DMS 273 (cell line): ENCODE measurements around the gene RALGPS1.

Experiments
- DNase-seq: peaks from one replicate; lab custom pipeline; 2025; ENCODE audit not compliant: unreplicated experiment; lab: John Stamatoyannopoulos, UW

Gene RALGPS1

DNA sequence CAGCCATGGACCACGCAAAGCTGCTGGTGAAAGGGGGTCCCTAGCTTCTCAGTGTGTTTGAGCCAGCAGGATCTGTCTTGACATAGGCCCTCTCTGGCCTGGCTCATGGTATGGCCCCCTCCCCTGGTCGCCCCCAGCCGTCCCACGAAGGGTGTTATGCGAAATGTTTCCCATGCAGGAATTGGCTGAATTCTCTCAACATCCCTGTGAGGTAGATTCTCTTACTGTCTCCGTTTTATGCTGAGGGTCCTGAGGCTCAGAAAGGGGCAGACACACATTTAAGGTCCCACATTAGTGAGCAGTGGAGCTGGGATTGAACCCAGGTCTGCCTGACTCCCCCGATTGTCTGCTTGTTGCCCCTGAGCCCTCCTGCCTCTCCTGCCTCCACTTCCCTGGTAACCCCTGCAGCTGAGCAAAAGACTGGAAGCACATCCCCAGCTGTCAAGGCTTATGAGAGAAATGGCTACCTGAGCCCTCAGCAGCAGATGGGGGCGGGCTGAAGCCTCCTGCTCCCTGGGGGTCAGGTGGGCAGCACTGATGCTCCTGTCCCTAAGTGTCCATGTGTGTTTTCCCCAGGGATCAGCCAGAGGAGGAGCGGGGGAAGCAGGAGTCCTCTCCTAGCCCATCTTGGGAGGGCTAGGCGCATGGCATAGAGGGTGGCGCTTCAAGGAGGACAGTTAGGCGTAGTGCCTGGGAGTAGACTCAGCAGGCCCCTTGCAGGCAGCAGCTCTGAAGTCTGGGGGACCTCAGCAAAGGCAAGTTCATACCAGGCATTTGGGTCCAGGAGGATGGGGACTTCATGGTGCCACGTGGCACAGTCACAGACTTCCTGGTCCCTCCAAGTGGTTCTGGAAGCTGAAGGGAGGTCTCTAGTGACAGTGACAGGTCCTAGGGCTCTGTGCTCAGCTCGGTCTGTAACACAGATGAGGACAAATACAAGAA, 301.0 kb downstream of the RALGPS1 start:
- no peak for DNase-seq

DNA sequence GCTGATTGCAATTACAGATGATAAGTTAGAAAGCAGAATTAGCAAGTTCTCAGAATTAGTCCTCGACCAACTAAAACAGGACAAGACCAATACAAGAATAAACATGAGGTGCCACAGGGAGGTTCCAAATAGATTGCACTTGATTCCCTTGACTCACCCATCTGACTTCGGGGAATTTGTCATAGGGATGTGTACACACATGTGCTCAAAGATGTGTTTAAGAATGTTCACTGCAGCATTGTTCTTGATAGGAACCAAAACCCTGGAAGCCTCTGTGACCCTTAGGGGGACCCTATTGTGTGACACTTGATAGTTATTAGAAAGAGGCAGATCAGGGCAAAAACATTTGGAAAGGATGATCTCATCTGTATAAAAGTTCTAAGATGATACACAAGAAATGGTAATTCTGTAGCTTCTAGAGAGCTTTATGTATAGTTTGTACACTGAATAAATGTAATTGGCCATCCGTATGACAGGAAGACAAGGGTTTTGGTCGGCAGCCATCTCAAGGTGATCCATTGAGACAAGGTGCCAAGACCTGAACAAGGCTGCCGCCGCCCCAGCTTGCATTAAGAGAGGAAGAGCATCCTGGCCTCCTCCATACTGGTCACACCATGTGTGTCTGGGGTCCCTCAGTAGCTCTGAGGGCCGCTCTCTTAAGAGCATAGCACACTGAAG, 301.8 kb downstream of the RALGPS1 start:
- DNase-seq: no peak

DNA sequence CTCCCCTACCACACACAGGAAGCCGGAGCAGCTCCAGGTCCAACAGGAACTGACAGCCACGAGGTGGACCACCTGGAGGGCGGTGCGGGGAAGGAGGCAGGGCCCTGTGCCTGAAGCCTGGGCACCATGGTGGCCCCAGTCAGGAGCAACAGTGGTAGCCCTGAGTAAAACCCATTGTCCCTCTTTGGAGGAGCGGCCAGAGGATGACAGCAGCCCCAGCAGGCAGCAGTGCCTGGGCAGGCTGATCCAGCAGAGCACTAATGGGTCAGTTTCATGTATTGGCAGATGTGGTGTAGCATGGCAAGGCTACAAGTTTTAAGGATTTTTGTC, 302.3 kb downstream of the RALGPS1 start:
- no peak for DNase-seq

DNA sequence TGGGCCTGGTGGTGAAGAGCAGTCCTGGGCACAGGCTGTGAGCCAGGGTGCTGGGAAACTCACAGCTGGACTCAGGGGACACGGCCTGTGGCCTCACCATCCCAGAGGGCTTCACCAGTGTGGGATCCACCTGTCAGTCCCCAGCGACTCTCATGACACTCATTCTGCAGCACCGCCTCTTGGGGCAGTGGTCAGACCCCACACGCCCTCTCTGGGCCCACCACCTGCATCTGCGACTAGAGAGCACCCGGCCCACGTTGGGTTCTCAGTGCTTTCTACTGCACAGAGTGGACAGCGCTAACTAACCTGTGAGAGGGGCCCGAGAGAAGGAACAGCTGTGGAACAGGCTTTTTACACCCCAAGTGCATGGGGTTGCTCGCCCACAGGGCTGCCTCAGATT, 304.2 kb downstream of the RALGPS1 start:
- no peak for DNase-seq

DNA sequence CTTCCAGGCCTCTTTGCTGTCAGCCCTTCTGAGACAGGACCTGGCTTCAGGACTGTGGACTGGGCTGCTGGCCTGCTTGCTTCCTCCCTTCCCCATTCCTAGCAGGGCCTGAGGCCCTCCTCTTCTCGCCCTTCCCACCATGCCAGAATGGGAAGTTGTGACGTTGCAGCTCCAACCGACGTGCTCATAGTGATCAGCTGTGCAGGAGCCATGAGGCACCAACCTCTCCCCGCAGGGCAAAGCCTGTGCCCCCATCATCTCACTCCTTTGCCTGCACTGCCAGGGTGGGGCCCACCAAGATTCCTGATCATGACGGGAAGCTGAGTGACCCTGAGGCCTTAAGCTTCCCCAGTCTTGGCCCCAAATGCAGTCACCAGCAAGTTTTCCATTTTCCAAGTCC, 304.9 kb downstream of the RALGPS1 start:
- no peak for DNase-seq

DNA sequence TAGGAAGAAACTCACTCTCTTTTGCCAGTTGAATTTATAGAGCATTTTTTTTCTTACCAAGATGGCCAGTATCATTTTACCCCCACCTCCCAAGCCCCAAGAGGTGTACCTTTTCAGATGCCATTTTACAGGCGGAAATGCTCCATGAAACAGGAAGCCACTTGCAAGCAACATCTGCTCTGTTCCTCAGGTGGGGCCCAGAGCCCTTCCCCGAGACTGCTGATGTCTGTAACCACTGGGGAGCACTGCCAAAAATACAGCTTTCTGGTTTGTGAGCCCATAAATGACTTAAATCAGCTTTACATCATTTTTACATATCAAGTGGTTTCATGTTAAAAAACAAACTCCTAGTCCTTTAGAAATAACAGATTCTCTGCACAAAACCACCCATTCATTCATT, 307.1 kb downstream of the RALGPS1 start:
- no peak for DNase-seq

DNA sequence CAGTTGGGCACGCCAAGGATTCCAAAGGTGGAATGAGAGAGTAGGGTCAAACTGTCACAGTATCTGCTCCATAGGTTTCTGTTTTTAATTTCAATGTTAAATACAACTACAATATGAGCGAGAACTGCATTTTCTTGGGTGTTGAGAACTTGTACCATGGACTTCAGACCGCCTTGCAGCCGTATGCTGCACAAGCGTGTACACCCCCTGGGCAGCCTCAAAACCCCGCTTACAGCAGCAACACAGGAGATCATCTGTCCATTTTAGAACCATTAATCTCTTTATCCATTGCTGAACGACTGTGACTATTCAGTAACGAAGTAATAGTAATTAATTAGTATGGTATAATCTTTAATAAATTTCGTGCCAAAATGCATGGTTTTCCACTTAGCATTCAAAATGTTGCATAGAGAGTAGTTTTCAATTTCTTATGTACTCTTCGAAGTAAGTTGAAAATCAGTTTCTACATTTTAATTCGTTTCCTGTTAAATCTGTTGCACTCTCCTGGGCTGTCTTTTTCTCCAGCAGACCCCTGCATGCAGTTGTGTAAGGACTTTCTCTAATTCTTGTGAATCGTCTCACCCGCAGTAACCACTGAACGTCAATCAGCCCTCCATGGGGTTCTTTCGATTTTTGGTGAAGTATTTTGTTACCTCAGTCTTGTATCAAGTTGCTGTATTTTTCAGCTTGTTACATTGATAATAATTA, 308.0 kb downstream of the RALGPS1 start:
- no peak for DNase-seq

DNA sequence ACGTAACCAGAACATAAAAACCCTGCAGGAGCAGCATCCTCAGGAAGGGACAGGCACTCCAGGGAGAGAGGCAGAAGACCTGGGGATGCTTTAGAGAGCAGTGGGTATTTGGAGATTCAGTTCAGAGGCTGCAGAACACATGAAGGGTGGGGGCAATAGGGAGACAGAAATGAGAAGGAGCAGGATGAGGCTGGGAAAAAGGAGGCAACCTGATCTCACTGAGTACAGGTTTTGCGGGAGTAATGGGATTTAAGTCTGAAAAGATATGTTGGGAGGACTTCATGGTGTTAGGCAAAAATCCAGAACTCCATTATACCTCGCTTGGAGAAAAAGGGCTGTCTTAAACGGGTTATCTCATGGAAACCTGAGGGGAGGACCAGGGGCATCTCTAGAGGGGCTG, 308.7 kb downstream of the RALGPS1 start:
- no peak for DNase-seq

DNA sequence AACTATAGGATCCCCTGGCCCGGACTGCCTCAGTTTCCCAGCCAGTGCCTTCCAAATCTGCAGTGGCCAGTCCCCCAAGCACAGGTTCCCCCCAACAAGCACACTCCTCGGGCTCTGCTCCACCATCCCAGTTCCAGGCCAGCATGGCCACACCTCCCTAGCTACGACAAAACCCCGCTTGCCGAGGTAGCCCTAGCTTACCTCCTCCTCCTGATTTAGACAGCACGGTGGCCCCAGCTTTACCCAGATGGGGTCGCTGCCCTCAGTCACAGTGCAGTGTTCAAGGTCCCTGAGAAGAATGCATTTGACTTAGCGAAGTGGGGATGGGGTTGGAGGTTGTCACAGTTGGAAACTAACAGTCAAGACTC, 309.2 kb downstream of the RALGPS1 start:
- no peak for DNase-seq

DNA sequence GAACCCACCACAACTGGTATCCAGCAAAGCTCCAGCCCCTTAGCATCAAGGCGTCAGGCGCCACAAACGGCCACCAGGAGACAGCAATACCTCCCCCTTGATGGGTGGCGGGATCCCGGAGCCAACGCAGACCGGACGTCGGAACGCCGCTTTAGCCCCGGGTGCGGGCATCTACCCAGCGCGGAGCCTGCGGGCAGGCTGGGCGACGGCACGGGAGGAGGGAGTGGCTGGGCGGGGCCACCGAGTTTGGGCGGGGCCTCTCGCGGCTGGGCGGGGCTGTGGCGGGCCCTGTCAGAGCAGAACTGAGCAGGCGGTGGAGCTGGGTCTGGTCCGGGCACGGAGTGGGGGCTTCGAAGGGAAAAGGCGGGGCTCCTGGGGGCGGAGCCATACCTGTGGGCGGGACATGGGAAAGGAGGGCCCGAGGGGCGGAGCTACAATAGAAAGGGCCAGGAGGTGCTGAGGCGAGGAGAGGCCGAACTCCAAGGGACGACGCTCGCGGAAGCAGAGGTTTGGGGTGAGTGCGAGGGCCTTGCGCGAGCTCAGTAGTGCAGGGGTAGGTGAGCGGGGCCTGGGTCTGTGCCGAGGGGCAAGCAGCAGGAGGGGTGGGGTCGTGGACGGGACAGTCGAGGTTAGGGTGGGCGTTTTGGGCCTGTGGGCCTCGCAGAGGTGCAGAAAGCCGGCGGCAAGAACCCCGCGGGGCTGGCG, 309.7 kb downstream of the RALGPS1 start:
- peak; percentile 93 for DNase-seq

DNA sequence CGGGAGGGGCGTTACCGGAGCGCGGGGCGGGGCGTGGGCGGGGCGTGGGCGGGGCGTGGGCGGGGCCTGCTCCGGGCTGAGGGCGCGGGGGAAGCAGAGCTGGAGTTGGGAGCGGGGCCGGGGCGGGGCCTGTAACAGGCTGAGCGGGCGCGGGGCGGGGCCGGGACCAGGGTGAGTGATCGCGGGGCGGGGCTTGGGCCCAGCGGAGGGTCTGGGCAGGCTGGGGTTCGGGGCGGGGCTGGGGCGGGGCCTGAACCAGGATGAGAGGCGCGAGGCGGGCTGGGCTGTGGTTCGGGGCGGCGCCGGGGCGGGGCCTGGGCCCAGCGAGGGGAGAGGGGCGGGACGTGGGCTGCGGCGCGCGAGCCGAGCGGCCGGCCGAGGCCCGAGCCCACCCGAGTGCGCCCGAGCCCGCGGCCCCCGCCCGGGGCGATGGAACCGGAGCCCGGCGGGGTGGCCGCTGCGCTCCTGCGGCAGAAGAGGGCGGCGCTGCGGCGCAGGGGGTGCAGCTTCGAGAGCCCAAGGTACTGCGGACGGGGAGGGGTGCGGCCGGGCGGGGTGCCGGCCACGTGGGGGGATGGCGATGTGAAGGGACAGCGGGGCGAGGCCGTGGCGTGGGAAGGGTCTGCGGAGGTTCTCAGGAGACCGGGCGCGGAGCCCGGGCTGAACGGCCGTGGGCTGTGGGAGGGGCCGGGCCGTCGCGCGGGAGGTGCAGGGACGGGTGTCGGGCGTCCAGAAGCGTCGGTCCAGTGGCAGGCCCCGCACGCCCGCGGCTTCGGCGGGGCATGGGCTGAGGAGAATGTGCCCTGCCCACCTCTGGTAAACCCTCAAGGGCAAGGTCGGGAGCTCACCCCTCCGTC, 310.5 kb downstream of the RALGPS1 start:
- peak; percentile 95 for DNase-seq

DNA sequence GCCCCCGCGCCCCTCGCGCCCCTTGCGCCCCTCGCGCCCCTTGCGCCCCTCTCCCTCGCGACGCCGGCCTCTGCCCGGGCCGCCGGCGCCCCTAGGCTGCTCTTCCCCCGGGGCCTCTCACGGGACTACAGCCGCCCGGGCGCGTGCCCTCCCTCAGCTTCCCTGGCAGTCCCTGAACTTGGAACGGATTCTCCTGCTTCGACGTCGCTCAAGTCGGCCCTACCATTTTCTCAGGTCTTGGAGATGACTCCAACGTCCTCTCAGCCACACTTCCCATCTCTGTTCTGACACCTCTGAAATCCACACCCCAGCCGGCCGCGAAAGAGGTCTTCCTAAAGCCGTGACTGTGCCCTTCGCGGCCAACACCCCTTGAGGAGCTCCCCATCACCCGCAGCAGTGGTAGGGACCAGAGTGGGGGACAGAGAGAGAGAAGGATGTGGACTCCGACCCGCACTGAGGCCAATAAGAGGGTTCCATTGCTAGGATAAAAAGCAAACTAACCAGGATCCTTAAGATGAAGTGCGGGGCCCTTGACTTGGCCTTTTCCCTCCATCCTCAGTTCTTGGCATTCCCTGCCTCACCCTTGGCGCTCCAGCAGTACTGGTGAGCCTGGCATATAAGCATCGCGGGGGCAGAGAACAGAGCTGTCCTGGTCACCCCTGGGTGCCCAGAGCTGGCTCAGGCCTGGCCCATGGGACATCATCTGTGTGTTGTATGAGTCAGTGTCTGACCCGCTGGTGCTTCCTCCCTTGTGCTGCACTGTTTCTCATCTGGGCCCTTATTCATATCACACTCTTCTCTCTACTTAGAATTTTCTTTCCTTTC, 311.4 kb downstream of the RALGPS1 start:
- peak; percentile 46 for DNase-seq

DNA sequence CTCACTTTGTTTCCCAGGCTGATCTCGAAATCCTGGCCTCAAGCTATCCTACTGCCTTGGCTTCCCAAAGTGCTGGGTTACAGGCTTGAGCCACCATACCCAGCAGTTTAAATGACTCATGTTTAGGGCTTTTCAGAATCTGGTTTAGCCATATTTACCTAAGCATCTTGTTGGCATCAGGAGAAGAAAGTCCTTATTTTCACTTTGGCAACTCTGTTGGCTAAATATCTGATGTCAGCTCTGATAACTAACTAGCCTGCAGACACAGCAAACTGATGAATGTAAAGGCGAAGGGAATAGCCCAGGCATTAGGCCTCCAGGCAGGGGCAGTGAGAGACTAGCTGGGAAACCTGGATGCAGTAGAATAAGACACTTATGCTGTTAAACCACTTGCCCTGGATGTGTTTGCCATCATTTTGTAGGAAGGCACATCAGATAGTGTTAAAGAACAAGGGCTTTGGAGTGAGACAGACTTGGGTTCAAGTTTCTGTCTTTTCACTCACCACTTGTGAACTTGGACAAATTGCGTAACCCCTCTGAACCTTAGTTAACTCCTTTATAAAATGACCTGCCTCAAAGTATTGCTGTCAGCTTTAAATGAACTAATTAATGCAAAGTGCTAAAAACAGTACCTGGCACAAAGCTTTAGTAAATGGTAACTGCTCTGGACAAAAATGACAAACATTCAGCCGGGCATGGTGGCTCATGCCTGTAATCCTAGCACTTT, 315.3 kb downstream of the RALGPS1 start:
- DNase-seq: no peak

DNA sequence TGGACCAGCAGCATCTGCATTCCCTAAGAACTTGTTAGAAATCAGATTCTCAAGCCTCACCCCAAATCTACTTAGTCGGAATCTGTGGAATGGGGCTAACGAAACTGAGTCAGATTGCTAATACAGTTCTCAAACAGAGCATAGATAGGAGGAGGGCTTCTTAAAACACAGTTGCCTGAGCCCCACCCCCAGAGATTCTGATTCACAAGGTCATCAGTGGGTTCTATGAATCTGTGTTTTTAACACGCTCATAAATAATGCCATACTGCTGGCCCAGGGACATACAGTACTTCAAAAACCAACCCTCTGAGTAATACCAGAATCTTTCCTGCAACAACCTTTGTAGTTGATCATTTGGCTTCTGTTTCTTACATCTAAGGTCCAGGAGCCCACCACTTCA, 317.1 kb downstream of the RALGPS1 start:
- DNase-seq: no peak

DNA sequence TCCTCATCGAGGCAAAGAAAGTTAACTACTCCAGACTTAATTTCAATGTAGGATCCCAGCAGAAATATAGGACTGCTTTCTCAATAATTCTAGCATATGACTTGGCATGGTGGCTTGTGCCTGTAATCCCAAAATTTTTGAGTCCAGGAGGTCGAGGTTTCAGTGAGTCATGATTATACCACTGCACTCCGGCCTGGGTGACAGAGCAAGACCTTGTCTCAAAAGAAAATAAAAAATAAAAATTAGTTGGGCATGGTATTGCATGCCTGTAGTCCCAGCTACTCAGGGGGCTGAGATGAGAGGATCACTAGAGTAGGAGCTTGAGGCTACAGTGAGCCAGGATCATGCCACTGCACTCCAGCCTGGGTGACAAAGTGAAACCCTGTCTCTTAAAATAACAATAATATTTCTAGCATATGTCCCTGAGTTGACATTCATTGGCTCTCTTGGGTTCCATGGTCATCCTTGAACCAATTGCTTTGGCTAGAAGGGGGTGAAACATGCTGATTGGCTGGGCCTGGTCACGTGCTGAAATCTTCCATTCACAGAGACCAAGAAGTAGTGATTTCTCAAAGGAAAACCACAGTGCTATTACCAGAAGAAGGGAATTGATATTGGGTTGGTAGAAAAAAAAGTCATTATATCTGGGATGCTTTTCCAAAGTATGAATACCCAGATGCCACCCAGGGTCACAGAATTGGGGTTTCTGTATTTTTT, 318.4 kb downstream of the RALGPS1 start:
- DNase-seq: no peak

DNA sequence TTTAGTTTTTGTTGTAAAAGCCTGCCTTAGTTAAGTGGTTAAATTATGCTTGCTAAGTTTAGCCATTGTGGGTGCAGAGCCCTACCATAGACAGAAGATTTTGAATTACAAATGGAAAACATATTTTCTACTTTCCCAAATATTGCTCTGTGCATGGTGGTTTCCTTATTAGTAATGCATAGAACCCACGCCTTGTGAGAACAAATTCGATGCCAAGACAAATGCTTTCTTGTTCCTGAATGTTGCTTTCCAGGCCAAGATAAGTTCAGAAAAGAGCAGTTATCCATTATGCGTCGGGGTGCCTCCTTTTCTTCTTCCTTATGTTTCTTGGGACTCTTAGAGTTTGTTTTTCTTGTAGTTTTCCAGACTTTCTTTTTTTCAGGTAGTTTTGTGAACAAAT, 319.0 kb downstream of the RALGPS1 start:
- no peak for DNase-seq

DNA sequence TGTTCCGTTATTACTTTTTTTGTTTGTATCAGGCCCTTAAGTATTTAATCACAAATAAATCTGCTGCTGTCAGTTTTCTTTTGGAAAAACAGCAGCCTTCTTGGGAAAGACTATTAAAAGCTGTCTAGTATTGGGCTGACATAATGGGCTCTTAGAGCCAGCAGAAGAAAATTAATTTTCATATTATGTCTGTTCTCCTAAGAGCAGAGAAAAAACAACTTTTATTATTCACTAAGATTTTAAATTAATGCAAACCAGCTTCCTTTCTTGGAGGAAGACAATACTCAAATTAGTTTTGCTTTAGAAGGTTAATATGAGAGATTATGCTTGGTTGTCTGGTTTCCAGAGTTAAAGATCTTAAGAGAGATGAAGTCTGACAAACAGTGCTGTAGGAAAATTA, 319.4 kb downstream of the RALGPS1 start:
- no peak for DNase-seq

DNA sequence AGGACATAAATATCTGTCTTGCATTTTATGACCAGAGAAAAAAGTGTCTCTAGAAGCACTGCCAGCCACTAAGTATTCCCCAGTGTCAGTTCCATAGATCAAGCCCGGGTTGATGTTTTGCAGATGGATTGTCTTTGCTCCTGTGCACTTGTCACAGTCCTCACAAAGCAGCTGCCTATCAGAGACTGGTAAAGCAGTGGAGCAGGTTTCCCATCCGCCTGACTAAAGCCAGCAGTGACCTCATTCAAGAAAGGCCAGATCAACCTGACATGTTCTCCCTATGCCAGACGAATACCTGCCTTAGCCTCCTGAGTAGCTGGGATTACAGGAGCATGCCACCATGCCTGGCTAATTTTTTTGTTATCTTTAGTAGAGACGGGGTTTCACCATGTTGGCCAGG, 323.2 kb downstream of the RALGPS1 start:
- DNase-seq: no peak
